Stimulated activated CD4-positive, alpha-beta T cell treated with anti-CD3 and anti-CD28 coated beads, TNF-alpha, amount 100 ng/mL, for 24 hours (primary cell): ENCODE results near the gene TDP2.
"Not testable (repeated sequence)": the region's sequence is repeated elsewhere in the genome, so short reads cannot be mapped to it uniquely, and the experiment has no call there.

Experiments used
- DNase-seq, 3 experiments: peaks; one replicate each; pipeline ENCODE4 v3.0.0-alpha.2; 2020; ENCODE audit warnings: low read depth in 3 of 3

TDP2 gene

DNA sequence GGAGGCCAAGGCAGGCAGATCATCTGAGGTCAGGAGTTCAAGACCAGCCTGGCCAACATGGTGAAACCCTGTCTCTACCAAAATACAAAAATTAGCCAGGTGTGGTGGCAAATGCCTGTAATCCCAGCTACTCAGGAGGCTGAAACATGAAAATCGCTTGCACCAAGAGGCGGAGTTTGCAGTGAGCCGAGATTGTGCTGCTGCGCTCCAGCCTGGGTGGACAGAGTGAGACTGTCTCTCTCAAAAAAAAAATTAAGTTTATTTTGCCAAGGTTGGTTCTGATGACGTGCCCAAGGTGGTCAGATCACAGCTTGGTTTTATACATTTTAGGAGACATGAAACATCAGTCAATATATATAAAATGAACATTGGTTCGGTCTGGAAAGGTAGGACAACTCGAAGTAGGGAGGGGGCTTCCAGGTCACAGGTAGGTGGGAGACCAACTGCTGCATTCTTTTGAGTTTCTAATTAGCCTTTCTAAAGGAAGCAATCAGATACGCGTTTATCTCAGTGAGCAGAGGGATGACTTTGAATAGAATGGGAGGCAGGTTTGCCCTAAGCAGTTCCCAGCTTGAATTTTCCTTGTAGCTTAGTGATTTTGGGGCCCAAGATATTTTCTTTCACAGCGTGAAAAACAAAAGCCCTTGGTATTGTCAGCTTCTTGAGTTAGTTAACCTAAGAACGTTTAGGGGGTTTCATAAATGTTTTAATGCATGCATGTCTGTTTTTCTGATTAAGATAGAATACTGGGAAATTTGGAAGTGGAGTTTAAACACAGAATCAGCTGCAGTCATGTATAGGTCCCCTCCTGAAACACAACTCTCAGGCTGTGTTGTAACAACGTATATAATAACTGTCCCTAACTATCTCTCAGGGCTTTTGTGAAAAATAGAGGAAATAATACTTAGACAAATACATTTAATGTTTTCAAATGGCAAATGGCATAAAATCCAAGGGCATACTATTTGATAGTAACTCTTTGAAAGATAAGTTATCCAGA lies 16.9 kb upstream of the TDP2 start:
- DNase-seq = no peak

DNA sequence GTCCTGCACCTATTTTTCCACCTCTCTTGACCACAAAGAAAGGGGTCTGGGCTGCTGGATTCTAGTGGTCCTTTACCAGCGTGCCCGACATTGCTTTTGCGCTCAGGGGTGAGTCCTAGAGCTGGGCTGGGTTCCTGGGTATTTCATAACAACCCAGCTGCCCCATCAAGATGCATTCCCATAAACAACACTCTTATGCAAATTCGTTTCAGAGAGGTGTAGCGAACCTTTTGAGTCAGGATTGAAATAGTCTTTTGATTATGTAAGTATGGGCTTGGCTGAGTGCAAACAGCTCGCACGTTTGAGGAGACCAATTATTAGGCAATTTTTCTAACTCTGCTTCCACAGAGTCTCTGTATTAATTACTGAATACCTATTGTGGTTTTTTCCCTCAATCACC lies 13.9 kb upstream of the TDP2 start:
- DNase-seq = no peak

DNA sequence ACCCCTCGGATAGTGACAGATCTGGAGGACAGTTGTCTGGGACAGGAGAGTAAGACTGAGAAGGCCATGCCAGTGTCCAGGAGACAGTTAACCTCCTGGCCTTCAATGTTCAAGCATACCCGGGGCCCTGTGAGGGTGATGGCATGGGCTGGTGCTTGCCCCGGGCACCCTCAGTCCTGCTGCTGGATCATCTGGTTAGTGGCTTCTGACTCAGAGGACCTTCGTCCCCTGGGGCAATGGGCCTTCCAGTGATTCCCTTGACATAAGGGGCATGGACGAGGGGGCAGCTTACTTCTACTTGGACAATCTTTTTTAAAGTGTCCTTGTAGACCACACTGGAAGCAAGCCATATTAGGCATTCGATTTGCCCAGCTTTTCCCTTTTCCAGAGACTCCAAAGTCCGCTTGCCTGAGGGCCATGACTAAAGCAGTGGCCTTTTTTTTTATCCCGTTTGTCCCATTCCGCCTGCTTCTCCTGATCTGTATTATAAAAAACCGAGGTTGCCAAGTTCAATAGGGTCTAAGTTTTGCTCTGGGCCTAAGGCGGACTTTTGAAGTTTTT lies 12.2 kb upstream of the TDP2 start:
- not testable (repeated sequence) for DNase-seq

DNA sequence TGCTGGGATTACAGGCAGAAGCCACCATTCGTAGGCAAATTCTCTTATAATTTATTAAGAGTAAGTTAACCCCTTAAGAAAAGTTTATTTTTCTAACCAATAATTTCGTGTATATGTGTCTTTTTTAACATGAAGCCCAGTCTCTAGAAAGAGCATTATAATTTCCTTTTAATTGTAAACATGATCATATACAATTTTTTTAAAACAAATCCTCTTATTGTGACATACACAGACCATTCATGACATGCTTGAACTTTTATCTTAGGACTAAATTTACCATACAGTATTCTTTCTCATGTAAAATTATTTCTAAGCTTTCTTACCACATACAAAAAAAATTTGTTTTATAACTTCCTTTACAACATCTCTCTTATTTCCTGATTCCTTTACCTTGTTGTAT lies 6.9 kb upstream of the TDP2 start:
- no peak for DNase-seq

DNA sequence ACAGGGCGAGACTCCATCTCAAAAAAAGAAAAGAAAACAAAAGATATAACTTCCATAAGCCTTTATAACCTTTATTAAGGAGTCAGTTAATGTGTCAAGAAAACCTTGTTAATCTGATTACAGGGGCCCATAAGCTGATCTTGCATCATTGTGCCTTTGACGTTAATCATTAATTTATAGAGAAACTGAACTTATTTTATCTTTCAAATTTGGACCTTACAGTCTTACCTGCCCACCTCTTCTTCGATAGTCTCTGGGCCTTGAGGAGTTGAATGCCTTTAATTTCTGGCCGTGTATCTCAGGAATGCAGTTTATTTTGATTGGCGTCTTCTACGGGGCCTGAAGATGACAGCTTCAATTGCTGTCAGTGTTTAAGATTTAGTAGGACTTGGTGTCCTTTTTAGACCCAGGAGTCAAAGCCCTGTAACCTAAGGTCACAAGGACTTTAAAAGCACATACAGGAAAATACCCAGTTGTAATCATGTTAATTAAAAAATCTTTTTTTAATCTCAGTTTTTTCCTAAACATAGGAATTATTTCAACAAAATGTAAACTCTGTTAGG lies 6.0 kb upstream of the TDP2 start:
- DNase-seq = no peak

DNA sequence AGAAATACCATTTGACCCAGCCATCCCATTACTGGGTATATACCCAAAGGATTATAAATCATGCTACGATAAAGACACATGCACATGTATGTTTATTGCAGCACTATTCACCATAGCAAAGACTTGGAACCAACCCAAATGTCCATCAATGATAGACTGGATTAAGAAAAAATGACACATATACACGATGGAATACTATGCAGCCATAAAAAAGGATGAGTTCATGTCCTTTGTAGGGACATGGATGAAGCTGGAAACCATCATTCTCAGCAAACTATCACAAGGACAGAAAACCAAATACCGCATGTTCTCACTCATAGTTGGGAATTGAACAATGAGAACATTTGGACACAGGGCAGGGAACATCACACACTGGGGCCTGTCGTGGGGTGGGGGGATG lies 4.4 kb upstream of the TDP2 start:
- DNase-seq = not testable (repeated sequence)

DNA sequence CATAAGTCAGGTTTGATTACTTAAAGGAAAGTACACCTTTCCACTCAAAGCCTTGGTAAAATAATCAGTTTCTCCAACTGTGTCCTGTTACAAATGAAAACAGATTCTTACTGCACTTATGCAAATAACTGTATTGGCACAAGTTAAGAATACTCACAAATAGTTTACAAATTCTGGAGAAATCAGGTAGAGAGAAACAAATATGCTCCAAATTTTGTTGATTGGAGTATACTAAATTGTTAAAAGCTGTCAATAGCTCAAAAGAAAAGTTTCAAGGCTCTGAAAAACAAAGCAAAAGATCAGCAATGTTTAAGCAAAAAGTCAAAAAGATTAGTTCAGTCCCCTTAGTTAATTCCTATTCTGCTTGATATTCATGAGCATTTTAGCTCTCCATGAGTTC lies 3.8 kb upstream of the TDP2 start:
- DNase-seq = not testable (repeated sequence)

DNA sequence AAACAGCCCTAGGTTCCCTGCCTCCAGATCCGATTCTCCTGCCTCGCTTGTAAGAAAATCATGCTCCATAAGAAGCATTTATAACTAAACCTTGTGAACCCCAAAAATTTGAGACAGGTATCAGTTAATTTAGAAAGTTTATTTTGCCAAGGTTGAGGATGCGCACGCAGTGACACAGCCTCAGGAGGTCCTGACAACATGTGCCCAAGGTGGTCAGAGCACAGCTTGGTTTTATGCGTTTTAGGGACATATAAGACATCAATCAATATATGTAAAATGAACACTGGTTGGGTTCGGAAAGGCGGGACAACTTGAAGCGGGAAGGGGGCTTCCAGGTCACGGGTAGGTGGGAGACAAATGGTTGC lies 2.3 kb upstream of the TDP2 start:
- no peak for DNase-seq

DNA sequence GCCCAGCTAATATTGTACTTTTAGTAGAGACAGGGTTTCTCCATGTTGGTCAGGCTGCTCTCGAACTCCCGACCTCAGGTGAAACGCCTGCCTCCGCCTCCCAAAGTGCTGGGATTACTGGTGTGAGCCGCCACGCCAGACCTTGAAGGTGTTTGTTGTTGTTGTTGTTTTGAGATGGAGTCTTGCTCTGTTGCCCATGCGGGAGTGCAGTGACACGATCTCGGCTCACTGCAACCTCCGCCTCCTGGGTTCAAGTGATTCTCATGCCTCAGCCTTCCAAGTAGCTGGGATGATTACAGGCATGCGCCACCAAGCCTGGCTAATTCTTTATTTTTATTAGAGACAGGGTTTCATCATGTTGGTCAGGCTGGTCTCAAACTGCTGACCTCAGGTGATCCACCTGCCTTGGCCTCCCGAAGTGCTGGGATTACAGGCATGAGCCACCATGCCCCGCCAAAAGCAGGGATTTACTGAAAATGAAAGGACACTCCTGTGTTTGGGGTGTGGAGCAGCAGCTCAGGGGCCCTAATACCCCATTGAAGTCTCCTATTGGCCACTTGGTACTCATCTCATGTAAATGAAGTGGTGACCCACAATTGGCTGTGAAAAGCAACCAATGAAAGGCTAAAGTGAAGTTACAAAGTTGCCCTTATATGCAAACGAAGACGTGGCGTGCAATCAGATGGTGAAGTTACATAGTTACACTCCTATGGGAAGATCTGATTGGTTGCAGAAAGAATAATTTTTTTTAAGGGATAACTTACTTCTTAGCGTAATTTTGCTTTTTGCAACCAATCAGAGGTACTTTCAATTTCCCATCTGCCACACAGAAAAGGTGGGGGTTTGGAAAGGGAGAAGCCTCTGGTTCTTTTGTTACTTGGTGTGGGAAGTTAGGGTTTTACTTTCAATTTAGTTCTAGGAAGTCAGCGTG lies 1.6 kb upstream of the TDP2 start:
- not testable (repeated sequence) for DNase-seq

DNA sequence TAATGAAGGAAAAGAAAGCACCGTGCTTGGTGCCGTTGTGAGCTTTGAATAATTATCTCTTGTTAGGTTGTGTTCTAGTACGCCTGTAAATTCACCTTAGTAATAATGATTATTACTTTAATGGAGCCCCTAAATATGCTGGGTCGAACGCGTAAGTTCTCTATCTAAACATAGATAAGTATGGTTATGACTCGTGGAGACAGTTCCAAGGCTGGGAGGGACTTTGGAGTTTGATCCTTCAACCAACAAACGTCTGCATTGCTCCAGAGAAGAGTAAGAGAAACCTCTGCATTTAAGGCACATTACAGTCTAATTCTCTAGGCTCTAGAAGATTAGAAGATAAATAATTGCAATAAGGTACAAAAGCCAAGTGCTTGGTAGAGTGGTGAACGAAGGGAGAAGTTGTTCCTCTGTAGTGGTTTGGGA lies 692 bp upstream of the TDP2 start:
- DNase-seq = no peak

DNA sequence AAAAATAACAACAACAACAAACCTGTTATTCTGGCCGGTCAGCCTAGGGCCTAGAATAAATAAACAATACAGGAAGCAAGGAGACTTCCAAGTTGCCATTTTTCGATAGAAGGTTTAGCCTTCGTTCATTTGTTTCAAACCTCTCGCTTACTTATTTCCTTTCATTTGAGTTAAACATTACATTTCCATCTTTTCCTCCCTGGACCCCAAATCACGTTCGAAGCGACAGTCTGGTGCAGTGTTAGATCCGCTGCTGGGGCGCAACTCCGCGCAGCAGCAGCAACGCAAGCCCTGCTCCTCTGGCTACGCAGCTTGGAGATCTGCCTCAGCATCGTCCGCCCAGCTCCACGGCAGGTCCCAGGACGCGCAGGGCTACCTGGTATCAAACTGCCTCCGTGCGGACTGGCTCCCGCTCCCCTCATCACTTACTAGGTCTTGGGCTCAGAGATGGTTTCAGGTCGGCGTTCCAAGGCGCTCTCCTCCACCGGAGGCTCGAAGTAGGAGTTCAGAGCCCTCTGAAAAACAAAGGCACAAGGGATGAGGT lies 530 bp downstream of the TDP2 start:
- peak; percentile 13 to 38 (median 20) for DNase-seq

DNA sequence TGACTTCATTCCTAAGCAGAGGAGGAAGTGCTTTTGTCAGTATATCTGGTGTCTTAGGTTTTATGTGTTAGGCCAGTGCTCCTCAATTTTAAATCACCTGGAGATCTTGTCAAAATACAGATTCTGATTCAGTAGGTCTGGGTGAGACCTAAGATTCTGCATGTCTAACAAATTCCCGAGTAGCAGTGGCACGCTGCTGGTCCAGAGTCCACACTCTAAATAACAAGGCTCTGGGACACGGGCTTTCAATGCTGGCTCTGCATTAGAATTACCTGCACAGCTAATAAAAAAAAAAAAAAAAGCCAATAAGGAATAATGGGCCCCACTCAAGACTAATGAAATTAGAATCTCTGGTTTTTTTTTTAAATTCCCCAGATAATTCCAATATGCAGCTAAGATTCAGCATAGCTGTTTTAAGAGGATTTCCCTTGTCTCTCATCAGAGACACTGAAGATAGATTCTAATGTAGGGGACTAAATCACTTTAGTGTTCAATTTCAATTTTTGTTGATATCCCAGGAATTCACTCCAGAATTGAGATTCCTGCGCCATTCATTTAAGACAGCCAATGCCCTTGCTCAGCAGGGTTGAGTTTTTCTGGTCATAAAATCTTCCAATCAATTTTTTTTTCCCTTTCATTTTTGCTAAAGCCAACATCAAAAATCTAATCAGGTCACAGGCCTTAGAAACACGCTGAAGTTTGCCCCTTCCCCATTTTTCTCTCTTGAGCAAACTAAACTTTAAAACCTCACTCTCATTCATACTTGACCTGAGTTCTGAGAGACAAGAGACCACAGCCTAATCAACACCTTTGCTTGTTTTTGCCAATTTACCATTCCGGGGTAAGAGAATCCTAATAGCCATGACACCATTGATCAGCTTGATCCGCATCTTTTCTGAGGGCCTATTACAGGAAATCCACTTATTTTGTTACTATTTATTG lies 2.4 kb downstream of the TDP2 start:
- DNase-seq = no peak

DNA sequence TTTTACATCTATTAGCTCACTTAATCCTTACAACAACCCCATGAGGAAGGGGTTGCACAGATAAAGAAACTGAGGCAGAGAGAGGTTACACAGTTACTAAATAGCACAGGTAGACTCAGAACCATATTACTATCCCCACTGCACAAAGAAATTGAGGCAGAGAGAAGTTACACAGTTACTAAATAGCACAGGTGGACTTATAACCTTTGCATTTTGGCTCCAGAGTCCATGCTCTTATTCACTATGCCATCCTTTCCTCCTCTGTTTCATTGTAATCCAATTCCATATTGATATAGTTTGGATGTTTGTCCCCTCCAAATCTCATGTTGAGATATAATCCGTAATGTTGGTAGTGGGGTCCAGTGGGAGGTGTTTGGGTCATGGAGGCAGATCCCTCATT lies 3.5 kb downstream of the TDP2 start:
- no peak for DNase-seq

DNA sequence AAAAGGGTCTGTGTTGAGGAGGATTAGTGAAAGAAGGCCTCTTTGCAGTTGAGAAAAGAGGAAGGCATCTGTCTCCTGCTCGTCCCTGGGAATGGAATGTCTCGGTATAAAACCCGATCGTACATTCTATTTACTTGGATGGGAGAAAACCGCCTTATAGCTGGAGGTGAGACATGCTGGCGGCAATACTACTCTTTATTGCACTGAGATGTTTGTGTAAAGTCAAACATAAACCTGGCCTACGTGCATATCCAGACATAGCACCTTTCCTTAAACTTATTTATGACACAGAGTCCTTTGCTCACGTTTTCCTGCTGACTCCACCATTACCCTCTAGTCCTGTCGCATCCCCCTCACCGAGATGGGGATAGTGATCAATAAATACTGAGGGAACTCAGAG lies 4.5 kb downstream of the TDP2 start:
- no peak for DNase-seq

DNA sequence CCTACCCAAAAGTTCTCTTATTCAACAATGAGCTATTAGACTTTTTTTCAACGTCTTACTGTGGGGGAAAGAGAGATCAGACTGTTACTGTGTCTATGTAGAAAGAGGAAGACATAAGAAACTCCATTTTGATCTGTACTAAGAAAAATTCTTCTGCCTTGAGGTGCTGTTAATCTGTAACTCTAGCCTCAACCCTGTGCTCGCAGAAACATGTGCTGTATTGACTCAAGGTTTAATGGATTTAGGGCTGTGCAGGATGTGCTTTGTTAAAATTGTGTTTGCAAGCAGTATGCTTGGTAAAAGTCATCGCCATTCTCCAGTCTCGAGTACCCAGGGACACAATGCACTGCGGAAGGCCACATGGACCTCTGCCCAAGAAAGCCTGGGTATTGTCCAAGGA lies 4.9 kb downstream of the TDP2 start:
- DNase-seq = not testable (repeated sequence)

DNA sequence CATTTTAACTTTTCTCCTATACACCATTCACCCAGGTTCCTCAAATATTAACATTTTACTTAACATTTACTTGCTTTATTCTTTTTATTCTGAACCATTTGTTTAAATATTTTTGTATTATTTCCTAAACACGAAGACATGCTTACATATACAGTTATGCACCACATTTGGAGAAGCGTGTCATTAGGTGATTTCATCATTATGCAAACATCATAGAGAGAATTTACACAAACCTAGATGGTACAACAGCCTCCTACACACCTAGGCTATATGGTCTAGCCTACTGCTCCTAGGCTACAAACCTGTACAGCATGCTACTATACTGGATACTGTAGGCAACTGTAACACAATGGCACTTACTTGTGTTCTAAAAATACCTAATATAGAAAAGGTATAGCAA lies 6.6 kb downstream of the TDP2 start:
- DNase-seq = no peak

DNA sequence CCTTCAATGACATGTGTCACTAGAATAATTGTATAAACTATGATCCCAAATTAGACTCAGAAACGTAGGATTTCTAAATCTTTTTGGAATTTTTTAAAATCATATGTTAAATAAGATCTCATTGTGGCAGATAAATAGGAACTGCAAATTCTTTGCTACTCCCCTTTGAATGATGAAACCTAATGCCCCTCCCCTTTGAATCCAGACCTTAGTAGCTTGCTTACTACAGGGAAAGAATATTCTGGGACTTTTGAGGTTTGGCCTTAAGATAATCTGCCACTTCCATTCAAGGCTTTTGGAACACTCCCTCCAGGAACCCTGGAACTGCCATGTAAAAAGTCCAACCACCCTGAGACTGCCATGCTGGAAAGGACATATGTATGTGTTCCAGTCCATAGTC lies 7.1 kb downstream of the TDP2 start:
- DNase-seq = no peak

DNA sequence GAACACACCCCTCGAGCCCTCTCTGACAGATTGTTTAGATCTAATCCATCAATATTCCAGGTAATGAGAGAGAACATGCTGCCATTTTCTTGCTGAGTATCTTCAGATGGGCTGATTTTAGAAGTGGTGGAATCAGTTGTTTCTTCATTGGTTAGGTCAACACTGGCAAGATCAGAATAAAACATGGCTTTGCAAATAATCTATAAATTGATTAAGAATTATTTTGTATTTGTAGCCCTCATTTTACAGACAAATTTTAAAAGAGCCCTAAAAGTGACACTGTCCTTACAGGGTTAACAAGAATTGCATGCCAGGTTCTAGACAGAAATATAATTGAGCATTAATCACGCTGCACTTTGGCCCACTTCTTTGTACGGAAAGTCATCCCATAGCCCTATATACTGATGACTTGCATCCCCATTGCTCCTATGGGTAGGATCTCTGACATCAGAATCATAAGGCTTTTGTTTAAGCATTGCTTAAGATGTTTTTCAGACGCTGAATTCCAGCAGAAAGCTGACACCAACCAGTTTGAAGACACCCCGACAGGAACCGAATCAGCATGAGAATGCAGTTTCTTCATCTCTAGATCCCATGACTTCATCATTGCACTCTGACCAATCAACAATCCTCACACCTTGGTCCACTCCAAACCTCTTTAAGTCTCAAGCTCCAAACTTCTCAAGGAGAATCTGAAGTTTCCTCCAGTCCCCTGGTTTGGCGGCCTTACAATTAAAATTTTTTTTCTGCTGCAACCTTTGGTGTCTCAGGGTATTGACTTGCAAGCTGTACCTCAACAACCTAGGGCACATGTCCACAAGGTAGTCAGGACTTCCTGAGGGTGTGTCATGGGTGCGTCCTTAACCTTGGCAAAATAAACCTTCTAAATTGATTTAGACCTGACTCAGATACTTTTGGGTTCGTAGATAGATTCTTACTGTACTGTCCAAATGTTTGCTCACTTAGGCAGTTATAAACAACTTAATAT lies 7.8 kb downstream of the TDP2 start:
- no peak for DNase-seq

DNA sequence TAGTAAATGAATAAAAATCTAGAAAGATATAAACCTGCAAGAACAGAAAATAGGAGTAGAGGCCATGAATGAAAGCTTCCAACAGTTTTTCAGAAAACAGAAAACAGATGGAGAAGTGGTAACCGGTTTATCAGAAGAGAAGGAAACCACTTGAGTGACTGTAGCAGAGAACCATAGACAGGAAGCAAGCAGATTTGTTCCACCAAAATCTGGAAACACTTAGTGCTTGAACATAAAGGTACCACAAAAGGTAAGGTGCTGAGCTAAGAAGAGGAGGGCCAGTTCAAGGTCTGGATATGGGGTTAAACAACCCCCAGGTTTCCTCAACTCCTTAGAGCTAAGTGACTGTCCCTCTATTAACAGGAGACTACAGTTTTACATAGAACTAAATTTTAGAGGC lies 11.5 kb downstream of the TDP2 start:
- DNase-seq = no peak
